GM21360 (cell line): ENCODE data around the gene PLCG2.

ENCODE experiments used
- ATAC-seq: cut with Tn5 transposase; IDR thresholded peaks from one replicate; pipeline ENCODE4 v1.9.1; 2021; ENCODE audit warnings: mild to moderate bottlenecking, moderate library complexity; ENCODE audit not compliant: unreplicated experiment

Gene PLCG2

GRCh38 chr16:81905277-81905676 lies 126.2 kb downstream of the PLCG2 start:
- no peak for ATAC-seq

- ATAC-seq, result no peak
Observed at GRCh38 chr16:81907681-81908080, 128.6 kb downstream of the PLCG2 start.

- no peak for ATAC-seq
Observed at GRCh38 chr16:81908466-81909262, 129.6 kb downstream of the PLCG2 start.

GRCh38 chr16:81910366-81910885 lies 131.3 kb downstream of the PLCG2 start:
- no peak for ATAC-seq

GRCh38 chr16:81912395-81912794 lies 133.3 kb downstream of the PLCG2 start:
- no peak for ATAC-seq

- ATAC-seq, result no peak
Observed at GRCh38 chr16:81913222-81913621, 134.1 kb downstream of the PLCG2 start.

- no peak for ATAC-seq
Observed at GRCh38 chr16:81917375-81917774, 138.3 kb downstream of the PLCG2 start.

GRCh38 chr16:81918927-81919326 lies 139.8 kb downstream of the PLCG2 start:
- no peak for ATAC-seq

GRCh38 chr16:81920498-81920897 lies 141.4 kb downstream of the PLCG2 start:
- no peak for ATAC-seq

- no peak for ATAC-seq
Observed at GRCh38 chr16:81921085-81921814, 142.2 kb downstream of the PLCG2 start.

GRCh38 chr16:81921843-81922584 lies 142.9 kb downstream of the PLCG2 start:
- no peak for ATAC-seq

- ATAC-seq, result no peak
Observed at GRCh38 chr16:81923296-81923695, 144.2 kb downstream of the PLCG2 start.

- no peak for ATAC-seq
Observed at GRCh38 chr16:81925016-81925415, 145.9 kb downstream of the PLCG2 start.

GRCh38 chr16:81926036-81926435 lies 146.9 kb downstream of the PLCG2 start:
- ATAC-seq, result no peak

- ATAC-seq, result no peak
Observed at GRCh38 chr16:81927561-81928185, 148.6 kb downstream of the PLCG2 start.

- no peak for ATAC-seq
Observed at GRCh38 chr16:81928271-81928918, 149.3 kb downstream of the PLCG2 start.

GRCh38 chr16:81928975-81929374 lies 149.9 kb downstream of the PLCG2 start:
- ATAC-seq, result no peak

GRCh38 chr16:81929841-81930240 lies 150.8 kb downstream of the PLCG2 start:
- ATAC-seq, result no peak

- no peak for ATAC-seq
Observed at GRCh38 chr16:81931927-81932326, 152.8 kb downstream of the PLCG2 start.

GRCh38 chr16:81932668-81933067 lies 153.6 kb downstream of the PLCG2 start:
- no peak for ATAC-seq
